Astrocyte of the hippocampus (primary cell): ENCODE data around the gene SCAF1.

ENCODE experiments used
- DNase-seq: peaks from one replicate; pipeline ENCODE4 v3.0.0; 2011; ENCODE audit warnings: low read depth, low spot score

SCAF1 gene

DNA sequence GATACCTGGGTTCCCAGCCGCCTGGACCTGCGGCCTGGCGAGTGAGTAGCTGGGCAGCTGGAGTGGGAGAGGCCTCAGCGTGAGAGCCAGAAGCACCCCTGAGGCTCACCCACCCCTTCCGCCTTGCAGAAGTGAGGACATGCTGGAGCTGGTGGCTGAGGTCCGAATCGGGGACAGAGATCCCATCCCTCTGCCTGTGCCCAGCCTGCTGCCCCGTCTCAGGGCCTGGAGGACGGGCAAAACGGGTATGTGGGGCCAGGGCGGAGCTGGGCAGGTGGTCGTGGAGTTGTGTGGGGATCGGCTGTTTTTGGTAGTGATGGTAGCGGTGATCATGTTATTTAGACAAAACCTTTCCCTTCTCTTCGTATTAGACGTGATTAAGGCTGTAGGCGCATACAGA is 4.6 kb downstream of the SCAF1 start:
- no peak for DNase-seq

DNA sequence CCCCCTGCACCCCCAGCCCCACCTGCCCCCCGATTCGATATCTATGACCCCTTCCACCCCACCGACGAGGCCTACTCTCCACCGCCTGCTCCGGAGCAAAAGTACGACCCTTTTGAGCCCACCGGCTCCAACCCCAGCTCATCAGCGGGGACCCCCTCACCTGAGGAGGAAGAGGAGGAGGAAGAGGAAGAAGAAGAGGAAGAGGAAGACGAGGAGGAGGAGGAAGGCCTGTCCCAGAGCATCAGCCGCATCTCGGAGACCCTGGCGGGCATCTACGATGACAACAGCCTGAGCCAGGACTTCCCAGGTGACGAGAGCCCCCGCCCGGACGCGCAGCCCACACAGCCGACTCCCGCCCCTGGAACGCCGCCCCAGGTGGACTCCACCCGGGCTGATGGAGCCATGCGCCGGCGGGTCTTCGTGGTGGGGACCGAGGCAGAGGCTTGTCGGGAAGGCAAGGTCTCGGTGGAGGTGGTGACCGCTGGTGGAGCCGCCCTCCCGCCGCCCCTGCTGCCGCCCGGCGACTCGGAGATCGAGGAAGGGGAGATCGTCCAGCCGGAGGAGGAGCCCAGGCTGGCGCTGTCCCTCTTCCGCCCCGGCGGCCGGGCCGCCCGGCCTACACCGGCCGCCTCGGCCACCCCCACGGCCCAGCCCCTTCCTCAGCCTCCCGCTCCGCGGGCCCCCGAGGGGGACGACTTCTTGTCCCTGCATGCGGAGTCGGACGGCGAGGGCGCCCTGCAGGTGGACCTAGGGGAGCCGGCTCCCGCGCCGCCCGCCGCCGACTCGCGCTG is 9.2 kb downstream of the SCAF1 start:
- no peak for DNase-seq

DNA sequence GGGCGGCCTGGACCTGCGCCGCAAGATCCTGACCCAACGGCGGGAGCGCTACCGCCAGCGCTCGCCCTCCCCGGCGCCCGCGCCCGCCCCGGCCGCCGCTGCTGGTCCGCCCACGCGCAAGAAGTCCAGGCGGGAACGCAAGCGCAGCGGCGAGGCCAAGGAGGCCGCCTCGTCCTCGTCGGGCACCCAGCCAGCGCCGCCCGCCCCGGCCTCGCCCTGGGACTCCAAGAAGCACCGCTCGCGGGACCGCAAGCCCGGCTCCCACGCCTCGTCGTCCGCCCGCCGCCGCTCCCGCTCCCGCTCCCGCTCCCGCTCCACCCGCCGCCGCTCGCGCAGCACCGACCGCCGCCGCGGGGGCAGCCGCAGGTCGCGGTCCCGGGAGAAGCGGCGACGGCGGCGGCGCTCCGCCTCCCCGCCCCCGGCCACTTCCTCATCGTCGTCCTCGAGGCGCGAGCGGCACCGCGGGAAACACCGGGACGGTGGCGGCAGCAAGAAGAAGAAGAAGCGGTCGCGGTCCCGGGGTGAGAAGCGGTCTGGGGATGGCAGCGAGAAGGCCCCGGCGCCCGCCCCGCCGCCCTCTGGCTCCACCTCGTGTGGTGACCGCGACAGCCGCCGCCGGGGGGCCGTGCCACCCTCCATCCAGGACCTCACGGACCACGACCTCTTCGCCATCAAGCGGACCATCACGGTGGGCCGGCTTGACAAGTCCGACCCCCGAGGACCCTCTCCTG is 10.0 kb downstream of the SCAF1 start:
- no peak for DNase-seq

DNA sequence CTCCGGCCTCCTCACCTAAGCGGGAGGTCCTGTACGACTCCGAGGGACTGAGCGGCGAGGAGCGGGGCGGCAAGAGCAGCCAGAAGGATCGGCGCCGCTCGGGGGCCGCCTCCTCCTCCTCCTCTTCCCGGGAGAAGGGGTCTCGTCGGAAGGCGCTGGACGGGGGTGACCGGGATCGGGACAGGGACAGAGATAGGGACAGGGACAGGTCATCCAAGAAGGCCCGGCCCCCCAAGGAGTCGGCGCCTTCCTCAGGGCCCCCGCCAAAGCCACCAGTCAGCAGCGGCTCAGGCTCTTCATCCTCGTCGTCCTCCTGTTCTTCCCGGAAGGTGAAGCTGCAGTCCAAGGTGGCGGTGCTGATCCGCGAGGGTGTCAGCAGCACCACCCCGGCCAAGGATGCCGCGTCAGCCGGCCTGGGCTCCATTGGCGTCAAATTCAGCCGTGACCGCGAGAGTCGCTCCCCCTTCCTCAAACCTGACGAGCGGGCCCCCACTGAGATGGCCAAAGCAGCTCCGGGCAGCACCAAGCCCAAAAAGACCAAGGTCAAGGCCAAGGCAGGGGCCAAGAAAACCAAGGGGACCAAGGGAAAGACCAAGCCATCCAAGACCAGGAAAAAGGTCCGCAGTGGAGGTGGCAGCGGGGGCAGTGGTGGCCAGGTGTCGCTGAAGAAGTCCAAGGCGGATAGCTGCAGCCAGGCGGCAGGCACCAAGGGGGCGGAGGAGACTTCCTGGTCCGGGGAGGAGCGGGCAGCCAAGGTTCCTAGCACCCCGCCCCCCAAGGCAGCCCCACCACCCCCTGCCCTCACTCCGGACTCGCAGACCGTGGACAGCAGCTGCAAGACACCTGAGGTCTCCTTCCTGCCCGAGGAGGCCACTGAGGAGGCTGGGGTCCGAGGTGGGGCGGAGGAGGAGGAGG is 10.8 kb downstream of the SCAF1 start:
- DNase-seq: no peak

DNA sequence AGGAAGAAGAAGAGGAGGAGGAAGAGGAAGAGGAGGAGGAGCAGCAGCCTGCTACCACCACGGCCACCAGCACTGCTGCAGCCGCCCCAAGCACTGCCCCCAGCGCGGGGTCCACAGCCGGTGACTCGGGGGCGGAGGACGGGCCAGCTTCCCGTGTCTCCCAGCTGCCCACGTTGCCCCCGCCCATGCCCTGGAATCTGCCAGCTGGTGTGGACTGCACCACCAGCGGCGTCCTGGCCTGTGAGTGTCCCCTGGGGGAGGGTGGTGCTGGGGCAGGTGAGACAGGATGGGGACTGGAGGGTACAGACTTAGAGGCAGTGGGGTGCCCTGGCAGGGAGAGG is 11.4 kb downstream of the SCAF1 start:
- no peak for DNase-seq

- no peak for DNase-seq
Measured at GRCh38 chr19:49654581-49654980, 12.6 kb downstream of the SCAF1 start.

DNA sequence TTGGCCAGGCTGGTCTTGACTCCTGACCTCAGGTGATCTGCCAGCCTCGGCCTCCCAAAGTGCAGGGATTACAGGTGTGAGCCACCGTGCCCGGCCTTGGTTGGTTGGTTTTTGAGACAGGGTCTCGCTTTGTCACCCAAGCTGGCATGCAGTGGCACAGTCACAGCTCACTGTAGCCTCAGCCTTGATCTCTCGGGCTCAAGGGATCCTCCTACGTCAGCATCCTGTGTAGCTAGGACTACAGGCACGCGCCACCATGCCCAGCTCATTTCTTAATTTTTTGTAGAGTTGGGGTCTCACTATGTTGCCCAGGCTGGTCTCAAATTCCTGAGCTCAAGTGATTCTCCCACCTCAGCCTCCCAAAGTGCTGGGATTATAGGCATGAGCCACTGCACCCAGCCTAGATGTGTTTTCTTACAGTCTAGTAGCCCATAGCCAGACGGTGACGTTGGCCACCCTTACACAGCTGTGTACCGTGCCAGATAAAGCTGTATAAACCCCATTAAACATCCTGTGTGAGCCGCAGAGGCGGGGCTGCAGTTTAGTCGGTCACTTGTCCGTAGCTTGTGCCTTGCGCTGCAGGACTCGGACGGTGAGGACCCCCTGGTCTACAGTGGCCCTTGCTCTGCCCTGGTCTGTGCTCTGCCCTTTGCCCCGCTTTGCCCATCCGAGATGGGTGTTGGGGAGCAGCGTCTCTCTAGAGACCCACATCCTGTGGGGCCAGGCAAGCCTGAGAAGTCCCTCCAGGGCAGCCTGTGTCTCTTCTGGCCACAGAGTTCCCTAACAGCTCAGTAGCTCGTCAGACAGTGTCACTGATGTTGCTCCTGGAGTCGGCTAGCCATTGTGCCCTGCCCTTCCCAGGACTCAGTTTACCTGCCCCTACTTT is 13.8 kb downstream of the SCAF1 start:
- no peak for DNase-seq

DNA sequence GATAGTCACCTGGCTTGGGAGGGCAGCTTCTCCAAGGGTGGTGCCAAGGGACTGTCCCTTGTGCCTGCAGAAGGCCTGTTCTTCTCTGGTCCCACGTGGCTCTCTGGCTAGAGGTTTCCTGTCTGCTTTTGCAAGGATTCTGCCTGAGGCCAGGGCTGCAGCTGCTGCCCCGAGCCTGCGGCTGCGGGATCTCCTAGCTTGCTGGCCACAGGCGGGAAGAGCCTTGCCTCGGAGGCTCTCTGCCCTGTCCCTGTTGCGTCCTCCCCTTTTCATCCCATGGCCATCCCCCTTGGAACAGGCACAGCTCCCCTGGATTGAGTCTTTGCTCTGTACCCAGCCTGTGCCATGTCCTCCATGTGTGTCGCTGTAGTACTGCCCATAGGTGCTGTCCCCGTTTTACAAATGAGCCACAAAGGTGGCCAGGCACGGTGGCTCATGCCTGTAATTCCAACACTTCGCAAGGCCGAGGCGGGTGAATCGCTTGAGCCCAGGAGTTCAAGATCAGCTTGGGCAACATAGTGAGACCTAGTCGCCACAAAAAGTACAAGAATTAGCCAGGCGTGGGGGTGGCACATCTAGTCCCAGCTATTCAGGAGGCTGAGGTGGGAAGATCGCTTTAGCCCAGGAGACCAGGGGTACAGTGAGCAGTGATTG is 14.6 kb downstream of the SCAF1 start:
- no peak for DNase-seq

DNA sequence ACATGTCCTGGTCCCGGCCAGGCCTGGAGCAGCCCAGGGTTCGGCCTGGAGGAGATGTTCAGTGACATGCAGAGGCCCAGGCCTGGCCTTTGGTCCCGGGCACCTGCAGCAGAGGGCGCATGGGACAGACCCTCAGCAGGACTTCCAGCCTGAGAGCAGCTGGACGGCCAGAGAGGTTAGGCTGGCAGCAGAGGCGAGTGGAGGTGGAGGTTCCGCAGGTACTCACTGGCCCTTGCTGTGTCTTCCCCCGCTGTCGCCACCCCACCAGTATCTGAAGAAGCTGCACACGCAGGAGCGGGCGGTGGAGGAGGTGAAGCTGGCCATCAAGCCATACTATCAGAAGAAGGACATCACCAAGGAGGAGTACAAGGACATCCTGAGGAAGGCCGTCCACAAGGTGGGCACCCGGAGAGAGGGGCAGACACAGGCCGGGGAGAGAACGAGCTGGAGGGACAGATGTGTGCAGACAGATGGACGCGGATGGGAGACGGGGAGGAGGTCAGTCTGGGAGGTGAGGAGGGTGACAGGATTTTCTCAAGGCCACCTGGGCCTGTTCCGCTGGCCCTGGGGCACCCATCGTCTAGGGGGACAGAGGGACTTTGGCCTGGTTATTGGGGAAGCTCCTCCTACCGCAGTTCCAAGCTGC is 15.6 kb downstream of the SCAF1 start:
- no peak for DNase-seq

- DNase-seq: no peak
Measured at GRCh38 chr19:49658139-49658517, 16.1 kb downstream of the SCAF1 start.

DNA sequence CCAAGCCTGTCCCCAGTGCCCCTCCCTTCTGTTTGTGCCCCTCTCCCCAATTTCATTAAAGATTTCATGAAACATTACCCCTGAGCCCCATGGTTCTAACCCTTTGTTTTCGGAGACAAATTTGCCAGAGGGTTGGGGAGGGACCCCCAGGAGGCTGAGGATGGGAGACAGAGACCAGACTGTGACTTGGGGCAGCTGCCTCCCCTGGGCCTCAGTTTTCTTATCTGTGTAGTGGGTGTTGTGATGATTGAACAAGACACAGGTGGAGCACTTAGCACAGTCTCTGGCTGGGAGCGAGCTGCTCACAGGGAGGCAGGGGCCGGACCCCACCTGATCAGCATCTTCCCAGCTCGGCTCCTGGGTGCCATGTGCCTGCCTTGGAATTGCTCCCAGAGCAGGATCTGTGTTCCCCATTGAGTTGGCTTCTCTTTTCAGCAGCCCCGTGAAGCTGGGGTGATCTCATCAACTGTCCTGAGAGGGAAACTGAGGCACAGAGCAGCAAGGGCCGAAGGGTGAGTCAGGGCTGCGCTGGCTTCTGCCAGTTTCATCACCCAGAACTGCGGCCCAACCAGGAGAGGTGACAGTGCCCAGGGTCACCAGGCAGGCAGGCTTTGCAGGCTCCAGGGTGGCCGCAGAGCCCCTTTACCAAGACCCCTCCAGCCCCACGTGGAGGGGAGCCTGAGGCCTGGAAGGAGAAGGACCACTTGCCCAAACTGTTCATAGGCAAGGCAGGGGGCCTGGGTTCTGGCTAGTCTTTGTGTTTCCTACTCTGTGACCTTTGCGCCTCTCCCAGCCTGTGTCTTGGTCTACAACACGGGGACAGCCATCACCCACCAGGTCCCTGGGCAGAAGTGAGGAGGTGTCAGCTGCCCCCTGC is 16.8 kb downstream of the SCAF1 start:
- no peak for DNase-seq

GRCh38 chr19:49660338-49660961 is 18.4 kb downstream of the SCAF1 start:
- DNase-seq: no peak

DNA sequence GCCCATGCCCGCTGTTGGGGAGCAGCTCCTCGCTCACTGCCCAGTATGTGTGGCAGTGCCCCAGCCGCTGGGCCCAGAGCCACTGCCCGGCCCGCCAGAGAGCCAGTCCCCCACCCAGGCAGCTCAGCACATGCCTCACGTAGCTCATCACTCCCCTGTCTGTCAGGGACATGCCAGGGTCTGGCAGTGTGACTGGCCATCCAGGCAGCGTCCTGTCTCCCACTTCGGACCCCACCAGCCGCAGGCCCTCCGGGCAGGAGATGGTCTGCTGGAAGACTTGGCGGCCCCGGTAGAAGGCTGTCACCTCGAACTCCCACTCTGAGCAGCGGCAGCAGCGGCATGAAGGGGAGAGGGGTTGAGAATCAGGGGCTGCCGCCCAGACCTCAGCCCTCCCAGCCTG is 20.0 kb downstream of the SCAF1 start:
- no peak for DNase-seq

- DNase-seq: no peak
Measured at GRCh38 chr19:49663224-49663623, 21.2 kb downstream of the SCAF1 start.

DNA sequence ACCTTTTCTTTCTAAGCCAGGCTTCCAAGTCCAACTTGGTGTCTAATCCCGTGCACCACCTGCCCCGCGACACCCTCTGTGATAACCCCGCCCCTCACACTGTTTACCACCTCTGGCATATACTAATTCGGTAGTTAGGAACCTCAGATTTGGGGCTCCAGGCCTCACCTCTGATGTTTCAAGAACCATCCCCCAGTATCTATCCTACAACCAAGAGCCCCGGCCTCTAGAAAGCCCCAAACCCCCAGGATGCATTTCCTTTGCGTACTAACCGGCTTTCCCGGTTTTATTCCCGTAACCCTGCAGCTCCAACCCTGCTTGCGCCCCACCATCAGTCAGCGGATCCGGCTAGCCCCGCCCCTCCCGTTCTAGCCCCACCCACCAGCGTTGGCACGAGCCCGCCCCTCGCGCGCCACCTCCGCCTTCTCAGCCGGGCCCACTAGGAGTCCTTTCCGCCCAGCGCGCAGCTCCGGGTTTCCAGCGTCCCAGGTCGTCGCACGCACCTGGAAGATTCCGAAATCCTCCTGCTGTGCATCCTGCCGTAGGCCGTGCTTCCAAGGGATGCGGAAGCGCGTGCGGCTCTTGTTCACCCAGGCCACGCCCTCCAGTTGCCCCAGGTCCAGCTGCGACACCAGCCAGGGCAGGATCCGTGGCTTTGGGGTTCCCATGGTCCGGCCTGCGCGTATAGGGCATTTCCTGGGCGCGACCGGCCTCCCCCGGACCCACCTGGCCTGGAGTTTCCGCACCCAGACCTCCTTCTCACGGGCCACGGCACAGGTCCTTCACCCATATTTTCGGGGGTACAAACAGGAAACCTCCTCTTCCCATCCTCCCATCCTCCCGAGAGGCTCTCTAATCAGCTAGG is 22.4 kb downstream of the SCAF1 start:
- peak; percentile 90 for DNase-seq

- DNase-seq: no peak
Measured at GRCh38 chr19:49665036-49665350, 23.0 kb downstream of the SCAF1 start.

DNA sequence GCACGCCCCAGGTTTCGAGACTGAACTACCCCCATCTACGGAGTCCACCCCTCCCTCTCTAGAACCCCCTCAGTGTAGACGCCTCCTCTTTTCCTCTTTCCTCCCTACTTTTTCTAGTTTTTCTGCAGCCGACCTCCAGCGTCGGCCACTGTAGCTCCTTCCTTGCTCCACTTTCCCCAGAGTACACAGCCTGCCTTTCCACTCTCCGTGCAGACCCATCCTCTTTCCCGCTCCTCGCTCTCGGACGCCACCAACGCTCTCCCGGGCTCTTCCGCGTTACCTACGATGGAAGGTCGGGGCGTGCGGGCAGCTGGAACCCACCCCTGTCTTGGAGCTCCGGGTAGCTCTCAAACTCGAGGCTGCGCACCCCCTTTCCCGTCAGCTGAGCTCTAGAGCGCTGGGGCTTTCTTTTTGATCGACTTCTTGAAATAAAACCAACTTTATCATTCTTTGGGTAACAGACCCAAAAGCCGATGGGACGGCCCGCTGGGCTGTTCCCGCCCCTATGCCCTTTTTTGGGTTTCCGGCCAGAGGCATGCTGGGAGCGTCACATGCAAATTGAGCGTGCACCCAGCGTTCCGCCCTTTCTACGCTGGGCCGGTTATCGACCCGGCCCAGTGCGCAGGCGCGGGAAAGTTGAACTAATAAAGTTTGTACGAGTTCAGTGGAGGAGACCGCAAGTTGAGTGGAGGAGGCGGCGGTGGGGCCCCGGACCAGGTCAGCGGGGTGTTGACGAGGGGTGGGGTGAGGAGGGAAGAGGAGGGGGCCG is 23.5 kb downstream of the SCAF1 start, which contains the start of the genes BCL2L12 and IRF3:
Gene BCL2L12 (plus strand): TSS at position 583 of the 769 bp plus-strand sequence. CDS start 760 bp downstream, outside the sequence.
Gene IRF3 (minus strand): TSS at position 507 of the 769 bp plus-strand sequence. CDS start 1,019 bp downstream, outside the sequence.
- peak; percentile 99 for DNase-seq
